Psoas muscle (tissue), 8 donors: ENCODE data around the gene TTYH3. TPM values are rescaled to one million over a fixed set of nuclear protein-coding genes. Genes with fewer than 3 reads are reported as not detected.

Experiments used
- ATAC-seq, 4 donors: fragments of 200-7000 bp; cut with Tn5 transposase; one replicate each; pipeline ENCODE4 v1.9.1; 2020; ENCODE audit warnings: moderate library complexity in 3 of 4, mild to moderate bottlenecking in 2 of 4
- DNase-seq, 2 donors: peaks; one replicate each; pipeline ENCODE4 v3.0.0-alpha.2; 2020
- H3K27ac ChIP-seq: fragments of 200-600 bp; one replicate; pipeline ENCODE4 v1.8.0; 2022
- H3K27me3 ChIP-seq, 3 donors: fragments of 200-600 bp in 1 of 3; one replicate each; pipeline versions ENCODE4 v1.6.1 to v1.8.0; 2013 to 2022; ENCODE audit warnings: low read length in 2 of 3, mild to moderate bottlenecking in 2 of 3, moderate library complexity in 1 of 3; ENCODE audit not compliant: insufficient read depth in 3 of 3
- H3K36me3 ChIP-seq, 2 donors: fragments of 200-600 bp in 1 of 2; one replicate each; pipeline versions ENCODE4 v1.6.1 to v1.8.0; 2013 to 2022; ENCODE audit warnings: low read depth in 1 of 2, mild to moderate bottlenecking in 1 of 2, moderate library complexity in 1 of 2; ENCODE audit not compliant: insufficient read depth in 1 of 2
- H3K4me1 ChIP-seq: fragments of 200-600 bp; one replicate; pipeline ENCODE4 v1.8.0; 2022
- H3K4me3 ChIP-seq: fragments of 200-600 bp; one replicate; pipeline ENCODE4 v1.8.0; 2022; ENCODE audit warnings: mild to moderate bottlenecking
- H3K9me3 ChIP-seq: fragments of 200-600 bp; one replicate; pipeline ENCODE4 v1.8.0; 2022
- CTCF ChIP-seq: fragments of 200-600 bp; IDR thresholded peaks from one replicate; pipeline ENCODE4 v1.8.0; 2022; ENCODE audit warnings: antibody characterized with exemption
- WGBS, 3 donors: extraction: QIAGEN DNeasy Blood & Tissue Kit; methylation state at CpG; one replicate each; pipeline versions ENCODE4 v1.1.6 to v1.1.7; 2013; 5-methylcytosine and 5-hydroxymethylcytosine counted together
- intact Hi-C, 2 donors: fragments of 100-400 bp; cut with DNase I; formaldehyde crosslinking; loops; one replicate each; pipeline versions ENCODE4 v1.11.0 to v1.14.2; 2022
- polyA plus RNA-seq, 3 donors: library from polyadenylated mRNA; stranded (reverse); fragments of 200-250 nt; gene quantifications; one replicate each; pipeline ENCODE4 v1.2.3, GENCODE V29; 2013
- total RNA-seq, 4 donors: library from RNA; stranded (reverse); fragmentation: NEBNext Ultra II Directional in 2 of 4; extraction: Animal tissue kit (Norgen Biotek cat#: 25700) in 2 of 4; gene quantifications; one replicate each; pipeline versions ENCODE4 v1.2.1 to v1.2.4, GENCODE V29; 2021 to 2023
- donor health status: healthy with polysubstance abuse.
- donor health status: DM: no; HTN: no; CAD: no; lungs with moderate emphysema.
- donor health status: Bipolar disorder and iron deficiency.
- donor health status: healthy.
- donor health status: DM: yes; HTN: yes; CAD: no.
- donor health status: DM: no; HTN: no; CAD: no.
- donor health status: DM: no; HTN: no; CAD: no.
- donor health status: DM: yes; HTN: yes; CAD: no.

Gene TTYH3
- total and polyA plus RNA-seq, 7 donors: 1.3 to 11.3 (median 6.5) TPM

GRCh38 chr7:2701832-2702593 lies 70.2 kb downstream of the TTYH3 start:
- no peaks in the 10 kb centered on the region for H3K9me3 ChIP-seq
- H3K27me3 ChIP-seq: peaks cover 0 to 18% (median 2%) of the 10 kb centered on the region in 3 donors
- 38 to 59% (median 48%) methylated on average over 12 of the region's 12 CpGs for WGBS, 3 donors
- DNase-seq (peak; percentile 74 to 86), ATAC-seq (peak; percentile 34 to 84 (median 72))
- H3K4me3 ChIP-seq: no peak overlapping the region
- TF ChIP-seq CTCF: no peak
- intact Hi-C loops: no loop called here
- no peak overlapping the region for H3K27ac ChIP-seq
- no peaks in the 10 kb centered on the region for H3K36me3 ChIP-seq
- no peaks in the 10 kb centered on the region for H3K4me1 ChIP-seq

- H3K9me3 ChIP-seq: no peaks in the 10 kb centered on the region
- H3K4me1 ChIP-seq: no peaks in the 10 kb centered on the region
- intact Hi-C loops: no loop called here
- H3K27ac ChIP-seq: no peak overlapping the region
- 87 to 92% (median 88%) methylated on average over 21 to 22 of the region's 22 CpGs for WGBS, 3 donors
- no peak for ATAC-seq
- TF ChIP-seq CTCF: no peak
- H3K4me3 ChIP-seq: no peak overlapping the region
- peaks cover 0 to 15% (median 2%) of the 10 kb centered on the region in 3 donors for H3K27me3 ChIP-seq
- DNase-seq: no peak
- no peaks in the 10 kb centered on the region for H3K36me3 ChIP-seq
Observed at GRCh38 chr7:2702594-2702957, 70.8 kb downstream of the TTYH3 start.

GRCh38 chr7:2705371-2706096 lies 73.7 kb downstream of the TTYH3 start:
- intact Hi-C loops: no loop called here
- Histone ChIP-seq H3K9me3 (no peaks in the 10 kb centered on the region), H3K27ac (no peak overlapping the region), H3K4me1 (no peaks in the 10 kb centered on the region), H3K4me3 (no peak overlapping the region), H3K36me3 (no peaks in the 10 kb centered on the region), H3K27me3 (peaks cover 0 to 5% (median 0%) of the 10 kb centered on the region in 3 donors)
- WGBS, 3 donors: 79 to 80% (median 80%) methylated on average over 14 of the region's 14 CpGs
- ATAC-seq (no peak), DNase-seq (no peak)
- TF ChIP-seq CTCF: no peak

- Histone ChIP-seq H3K27me3 (peaks cover 0 to 3% (median 0%) of the 10 kb centered on the region in 3 donors), H3K9me3 (no peaks in the 10 kb centered on the region), H3K36me3 (no peaks in the 10 kb centered on the region), H3K27ac (no peak overlapping the region), H3K4me1 (no peaks in the 10 kb centered on the region), H3K4me3 (no peak overlapping the region)
- 62 to 68% (median 68%) methylated on average over 6 of the region's 6 CpGs for WGBS, 3 donors
- intact Hi-C loops: no loop called here
- no peak for ATAC-seq
- no peak for TF ChIP-seq CTCF
- DNase-seq: no peak
Observed at GRCh38 chr7:2706685-2707126, 74.9 kb downstream of the TTYH3 start.
